ENCODE data around the gene CABLES1. TPM values are rescaled to one million over a fixed set of nuclear protein-coding genes. Genes with fewer than 3 reads are reported as not detected.
"Not testable (repeated sequence)": the region's sequence is repeated elsewhere in the genome, so short reads cannot be mapped to it uniquely, and the experiment has no call there.

CABLES1 gene
- polyA plus RNA-seq, 3 donors: 0.09 to 0.15 TPM; not detected in 1

DNA sequence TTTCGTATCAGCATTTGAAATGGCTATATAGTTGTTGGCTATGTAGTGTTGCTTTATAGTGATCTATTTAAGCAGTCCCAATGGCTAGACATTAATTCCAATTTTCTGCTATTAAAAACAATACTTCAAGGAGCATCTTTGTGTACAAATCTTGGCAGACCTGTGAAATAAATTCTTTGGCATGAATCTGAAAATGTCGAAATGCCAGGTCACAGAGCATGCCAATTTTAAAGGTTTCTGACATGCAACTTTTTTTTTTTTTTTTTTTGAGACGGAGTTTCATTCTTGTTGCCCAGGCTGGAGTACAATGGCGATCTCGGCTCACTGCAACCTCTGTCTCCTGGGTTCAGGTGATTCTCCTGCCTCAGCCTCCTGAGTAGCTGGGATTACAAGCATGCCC, 26.8 kb upstream of the CABLES1 start:
- Histone ChIP-seq H3K36me3 (replicated peaks in 1 of 2; ENCODE audit: control insufficient read depth in 1 of 2, insufficient read depth in 2 of 2, low read length in 2 of 2) (no peaks in the 10 kb centered on the region), H3K4me2 (replicated peaks; ENCODE audit: extremely low read depth, low read length, poor library complexity, severe bottlenecking) (no peak overlapping the region), H3K9ac (ENCODE audit: insufficient read depth, low read length, poor library complexity, severe bottlenecking) (no peak overlapping the region), H3K27me3 (ENCODE audit: control insufficient read depth in 2 of 2, insufficient read depth in 2 of 2, low read length in 2 of 2) (no peaks in the 10 kb centered on the region), H3K9me3 (replicated peaks in 1 of 2; ENCODE audit: control insufficient read depth in 1 of 2, insufficient read depth in 1 of 2, low read length in 2 of 2) (peaks cover 6 to 16% of the 10 kb centered on the region in 2 donors), H2AFZ (ENCODE audit: insufficient read depth, low read depth, low read length, poor library complexity, severe bottlenecking) (no peak overlapping the region), H3K4me1 (ENCODE audit: control insufficient read depth in 1 of 2, insufficient read depth in 2 of 2, low read length in 2 of 2) (no peaks in the 10 kb centered on the region), H3K79me2 (ENCODE audit: insufficient read depth, low read length) (no peaks in the 10 kb centered on the region), H4K20me1 (ENCODE audit: insufficient read depth, low read length) (no peaks in the 10 kb centered on the region), H3K27ac (ENCODE audit: low read depth in 1 of 2, low read length in 2 of 2) (no peak overlapping the region), H3K4me3 (replicated peaks in 1 of 3; ENCODE audit: low read depth in 2 of 3, low read length in 3 of 3) (no peak overlapping the region)
- WGBS (ENCODE audit: insufficient coverage): 100% methylated on average over 1 of the region's 5 CpGs
- Mint-ChIP-seq H3K27me3 (ENCODE audit: low read depth in 3 of 3) (peaks cover 1 to 18% (median 10%) of the 10 kb centered on the region in 3 donors), H3K4me1 (peaks cover 8% of the 10 kb centered on the region), H3K27ac (no peak overlapping the region), H3K9me3 (peaks cover 10 to 18% (median 15%) of the 10 kb centered on the region in 7 donors), H3K36me3 (no peaks in the 10 kb centered on the region), H3K4me3 (no peak overlapping the region)
- no peak for TF ChIP-seq CTCF (IDR thresholded peaks at IDR 0.05)
- intact Hi-C loops (cut with micrococcal nuclease): loop anchor here in 1 of 2 donors (10.0 kb wide), 1 partner anchor 64 kb away; no protein-coding TSS in a partner anchor
- no peak for DNase-seq

GRCh38 chr18:23109163-23109562, 26.1 kb upstream of the CABLES1 start:
- peaks cover 10 to 18% (median 15%) of the 10 kb centered on the region in 7 donors for H3K9me3 Mint-ChIP-seq
- H3K27me3 ChIP-seq (ENCODE audit: control insufficient read depth in 2 of 2, insufficient read depth in 2 of 2, low read length in 2 of 2); H3K36me3 ChIP-seq (replicated peaks in 1 of 2; ENCODE audit: control insufficient read depth in 1 of 2, insufficient read depth in 2 of 2, low read length in 2 of 2); H3K4me3 Mint-ChIP-seq; DNase-seq; H3K4me3 ChIP-seq (replicated peaks in 1 of 3; ENCODE audit: low read depth in 2 of 3, low read length in 3 of 3); H2AFZ ChIP-seq (ENCODE audit: insufficient read depth, low read depth, low read length, poor library complexity, severe bottlenecking); H3K9ac ChIP-seq (ENCODE audit: insufficient read depth, low read length, poor library complexity, severe bottlenecking); H3K27ac ChIP-seq (ENCODE audit: low read depth in 1 of 2, low read length in 2 of 2); H3K36me3 Mint-ChIP-seq; H3K4me2 ChIP-seq (replicated peaks; ENCODE audit: extremely low read depth, low read length, poor library complexity, severe bottlenecking); H3K79me2 ChIP-seq (ENCODE audit: insufficient read depth, low read length); H3K27ac Mint-ChIP-seq; H3K4me1 ChIP-seq (ENCODE audit: control insufficient read depth in 1 of 2, insufficient read depth in 2 of 2, low read length in 2 of 2); H4K20me1 ChIP-seq (ENCODE audit: insufficient read depth, low read length); H3K4me1 Mint-ChIP-seq: not testable (repeated sequence)
- intact Hi-C loops (cut with micrococcal nuclease): loop anchor here in 1 of 2 donors (10.0 kb wide), 1 partner anchor 64 kb away; no protein-coding TSS in a partner anchor
- peaks cover 6 to 16% of the 10 kb centered on the region in 2 donors for H3K9me3 ChIP-seq (replicated peaks in 1 of 2; ENCODE audit: control insufficient read depth in 1 of 2, insufficient read depth in 1 of 2, low read length in 2 of 2)
- 84% methylated on average over 7 of the region's 9 CpGs for WGBS (ENCODE audit: insufficient coverage)
- peaks cover 1 to 21% (median 10%) of the 10 kb centered on the region in 3 donors for H3K27me3 Mint-ChIP-seq (ENCODE audit: low read depth in 3 of 3)
